ENCODE measurements around the gene CAMSAP1. TPM values are rescaled to one million over a fixed set of nuclear protein-coding genes. Genes with fewer than 3 reads are reported as not detected.

Gene CAMSAP1
- total RNA-seq, 1 experiment from 2014 or later, result 52.7 TPM

DNA sequence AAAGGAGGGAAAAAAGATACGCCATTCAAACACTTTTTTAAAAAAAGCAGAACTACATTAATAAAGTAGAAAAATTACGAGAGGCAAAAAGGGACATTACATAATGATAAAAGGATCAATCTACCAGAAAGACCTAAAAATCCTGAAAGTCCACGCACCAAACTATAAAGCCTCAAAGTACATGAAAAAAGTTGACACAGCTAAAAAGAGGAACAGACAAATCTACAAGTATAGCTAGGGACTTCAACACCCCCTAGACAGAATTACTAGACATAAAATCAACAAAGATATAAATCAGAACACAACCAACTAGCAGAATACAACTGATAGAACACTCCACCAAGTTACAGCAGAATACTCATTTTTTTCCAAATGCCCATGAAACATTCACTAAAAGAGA, 11.1 kb downstream of the CAMSAP1 start:
- no peak overlapping the region for H3K27ac Mint-ChIP-seq
- Histone ChIP-seq H3T11ph (ENCODE audit: low read length) (no peak overlapping the region), H3K79me2 (ENCODE audit: insufficient read depth, low read length) (peaks cover 72% of the 10 kb centered on the region), H3K27me3 (ENCODE audit: insufficient read depth, low read length) (no peaks in the 10 kb centered on the region), H3K9ac (ENCODE audit: extremely low read depth, insufficient read length, low read length) (no peak overlapping the region), H3K79me1 (ENCODE audit: insufficient read depth, low read depth, low read length, poor library complexity, severe bottlenecking) (peaks cover 3% of the 10 kb centered on the region), H3K27ac (ENCODE audit: insufficient read length, low read depth, low read length) (no peak overlapping the region), H4K8ac (replicated peaks; ENCODE audit: insufficient read length, low read depth, low read length) (no peak overlapping the region), H2BK12ac (ENCODE audit: insufficient read length, low read depth, low read length) (no peak overlapping the region), H3K56ac (ENCODE audit: insufficient read length, low read depth, low read length) (no peak overlapping the region), H3K4me1 (ENCODE audit: insufficient read depth, low read length) (peaks cover 3% of the 10 kb centered on the region; the same call in 1 of the 2 replicates), H4K5ac (ENCODE audit: insufficient read length, low read depth, low read length) (no peak overlapping the region), H3K23ac (ENCODE audit: insufficient read length, low read depth, low read length) (no peak overlapping the region), H2AFZ (ENCODE audit: low read length) (no peak overlapping the region), H3K14ac (ENCODE audit: insufficient read depth, low read length) (no peak overlapping the region), H4K20me1 (ENCODE audit: control insufficient read depth, insufficient read depth, insufficient read length) (peaks cover 3% of the 10 kb centered on the region), H2BK20ac (ENCODE audit: low read depth, low read length, poor library complexity, severe bottlenecking) (no peak overlapping the region), H3K4me2 (ENCODE audit: insufficient read depth, insufficient read length, low read length) (no peak overlapping the region), H3K4ac (ENCODE audit: low read depth, low read length) (no peak overlapping the region), H2BK120ac (ENCODE audit: low read depth, low read length, poor library complexity, severe bottlenecking) (no peak overlapping the region), H3K18ac (ENCODE audit: insufficient read length, low read depth, low read length) (no peak overlapping the region), H4K91ac (ENCODE audit: insufficient read length, low read depth, low read length) (no peak overlapping the region), H3K9me3 (ENCODE audit: control insufficient read depth, low read depth, low read length) (no peaks in the 10 kb centered on the region), H2AK5ac (ENCODE audit: insufficient read length, low read length) (no peak overlapping the region), H2BK15ac (ENCODE audit: low read depth, low read length) (no peak overlapping the region), H3K23me2 (ENCODE audit: insufficient read length, low read depth, low read length, poor library complexity, severe bottlenecking) (no peaks in the 10 kb centered on the region), H2BK5ac (ENCODE audit: insufficient read length, low read length) (no peak overlapping the region)
- H3K9me3 Mint-ChIP-seq, result peaks cover 16 to 22% of the 10 kb centered on the region in 2 experiments
- no peak overlapping the region for H3K4me3 Mint-ChIP-seq
- no CpG with 5 or more reads among the region's 3 CpGs for WGBS (ENCODE audit: extremely low coverage, insufficient read length, low lambda C conversion rate)
- peaks cover 38 to 45% of the 10 kb centered on the region in 2 experiments for H3K4me1 Mint-ChIP-seq
- peaks cover 31 to 49% (median 36%) of the 10 kb centered on the region in 3 experiments for H3K36me3 Mint-ChIP-seq (ENCODE audit: insufficient read depth in 1 of 3, low read depth in 3 of 3)
- DNase-seq, result no peak
- TF ChIP-seq, protein P1, sequence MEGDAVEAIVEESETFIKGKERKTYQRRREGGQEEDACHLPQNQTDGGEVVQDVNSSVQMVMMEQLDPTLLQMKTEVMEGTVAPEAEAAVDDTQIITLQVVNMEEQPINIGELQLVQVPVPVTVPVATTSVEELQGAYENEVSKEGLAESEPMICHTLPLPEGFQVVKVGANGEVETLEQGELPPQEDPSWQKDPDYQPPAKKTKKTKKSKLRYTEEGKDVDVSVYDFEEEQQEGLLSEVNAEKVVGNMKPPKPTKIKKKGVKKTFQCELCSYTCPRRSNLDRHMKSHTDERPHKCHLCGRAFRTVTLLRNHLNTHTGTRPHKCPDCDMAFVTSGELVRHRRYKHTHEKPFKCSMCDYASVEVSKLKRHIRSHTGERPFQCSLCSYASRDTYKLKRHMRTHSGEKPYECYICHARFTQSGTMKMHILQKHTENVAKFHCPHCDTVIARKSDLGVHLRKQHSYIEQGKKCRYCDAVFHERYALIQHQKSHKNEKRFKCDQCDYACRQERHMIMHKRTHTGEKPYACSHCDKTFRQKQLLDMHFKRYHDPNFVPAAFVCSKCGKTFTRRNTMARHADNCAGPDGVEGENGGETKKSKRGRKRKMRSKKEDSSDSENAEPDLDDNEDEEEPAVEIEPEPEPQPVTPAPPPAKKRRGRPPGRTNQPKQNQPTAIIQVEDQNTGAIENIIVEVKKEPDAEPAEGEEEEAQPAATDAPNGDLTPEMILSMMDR (conservative IDR thresholded peaks at IDR 0.05), result no peak
- no peaks in the 10 kb centered on the region for H3K27me3 Mint-ChIP-seq (ENCODE audit: low read depth)

All from H9 (cell line).